HepG2 (cell line): ENCODE data around the gene C1S. TPM values are rescaled to one million over a fixed set of nuclear protein-coding genes. Genes with fewer than 3 reads are reported as not detected.

Experiments
- ATAC-seq: fragments of 200-7000 bp; cut with Tn5 transposase; 3 replicates; pipeline ENCODE4 v1.9.1; 2020; ENCODE audit warnings: mild to moderate bottlenecking, moderate library complexity
- BruUV-seq: library from RNA; stranded (reverse); fragments of 400-500 nt; replicated peaks from 2 replicates; lab custom pipeline; 2021; lab: Mats Ljungman, UMichigan
- CTCF ChIA-PET: fragments of 300-600 bp; formaldehyde crosslinking; extraction: SDS; loops from one replicate; lab custom pipeline; 2021; ENCODE audit warnings: low total read pairs, inconsistent platforms, low intra/inter-chr PET ratio; lab: Yijun Ruan, JAX
- POLR2A ChIA-PET: fragments of 350-600 bp; sonication (Branson Sonifier 250); formaldehyde crosslinking; loops from one replicate; lab custom pipeline; 2020; ENCODE audit warnings: antibody characterized with exemption, inconsistent platforms; lab: Yijun Ruan, JAX
- DNase-seq: peaks from one replicate; pipeline ENCODE4 v3.0.0-alpha.2; 2015; ENCODE audit warnings: low spot score
- FAIRE-seq: peaks from 3 replicates; lab custom pipeline; 2011; peaks lifted over from hg19 to GRCh38; lab: Jason Lieb, UNC
- H2AFZ ChIP-seq: one replicate; pipeline ENCODE4 v1.6.1; 2011; ENCODE audit warnings: low read length, inconsistent platforms
- H3K27ac ChIP-seq: fragments of 300-600 bp; 3 replicates; pipeline ENCODE4 v1.8.0; 2011; ENCODE audit warnings: mixed run types, mild to moderate bottlenecking, mixed read lengths, low read length, inconsistent platforms; ENCODE audit not compliant: insufficient read depth; ENCODE audit errors: extremely low read length
- H3K27me3 ChIP-seq, 2 experiments: fragments of 200-600 bp in 1 of 2; 2 replicates in 1 of 2; 3 replicates in 1 of 2; pipeline versions ENCODE4 v1.6.0 to v1.8.0; 2011; ENCODE audit warnings: low read length in 2 of 2, mild to moderate bottlenecking in 2 of 2, moderate library complexity in 2 of 2, inconsistent platforms in 1 of 2; ENCODE audit not compliant: insufficient read depth in 2 of 2, control insufficient read depth in 1 of 2
- H3K36me3 ChIP-seq, 2 experiments: fragments of 200-600 bp in 1 of 2; replicated peaks in 1 of 2; 2 replicates in 1 of 2; 3 replicates in 1 of 2; pipeline versions ENCODE4 v1.5.1 to v1.8.0; 2011; ENCODE audit warnings: low read length in 2 of 2, inconsistent platforms in 1 of 2; ENCODE audit not compliant: insufficient read depth in 2 of 2, control insufficient read depth in 1 of 2
- H3K4me1 ChIP-seq: 2 replicates; pipeline ENCODE4 v1.5.1; 2012; ENCODE audit warnings: low read length, inconsistent platforms; ENCODE audit not compliant: insufficient read depth
- H3K4me2 ChIP-seq: 2 replicates; pipeline ENCODE4 v1.6.0; 2011; ENCODE audit warnings: low read depth, low read length, inconsistent platforms
- H3K4me3 ChIP-seq, 3 experiments: fragments of 200-600 bp in 1 of 3; sonication (generic), shearing (Covaris generic) in 1 of 3; replicated peaks in 1 of 3; 2 replicates each; pipeline ENCODE4 v1.5.1; 2011 to 2016; ENCODE audit warnings: low read length in 3 of 3, inconsistent platforms in 2 of 3, low read depth in 2 of 3, mild to moderate bottlenecking in 2 of 3, control low read depth in 1 of 3, mixed read lengths in 1 of 3; ENCODE audit not compliant: insufficient read depth in 1 of 3
- H3K79me2 ChIP-seq: one replicate; pipeline ENCODE4 v1.6.1; 2011; ENCODE audit warnings: low read length, inconsistent platforms; ENCODE audit not compliant: insufficient read depth
- H3K9ac ChIP-seq: 2 replicates; pipeline ENCODE4 v1.6.0; 2011; ENCODE audit warnings: mild to moderate bottlenecking, low read depth, low read length, inconsistent platforms; ENCODE audit not compliant: insufficient read depth
- H3K9me3 ChIP-seq: 2 replicates; pipeline ENCODE4 v1.5.1; 2012; ENCODE audit warnings: mild to moderate bottlenecking, low read length
- H4K20me1 ChIP-seq: 2 replicates; pipeline ENCODE4 v1.6.0; 2011; ENCODE audit warnings: inconsistent platforms, mild to moderate bottlenecking, low read length, moderate library complexity; ENCODE audit not compliant: insufficient read depth
- NR2F2 ChIP-seq: IDR thresholded peaks from 2 replicates; pipeline ENCODE4 v1.6.1; 2012; ENCODE audit warnings: low read depth, inconsistent platforms, borderline replicate concordance
- ZNF407 ChIP-seq: sonication (generic); formaldehyde crosslinking; IDR thresholded peaks from one replicate; pipeline ENCODE4 v1.5.1; 2020; ENCODE audit warnings: mild to moderate bottlenecking, missing genetic modification reagents; ENCODE audit errors: not compliant biosample characterization
- ZNF75D ChIP-seq: sonication (generic); formaldehyde crosslinking; IDR thresholded peaks from 2 replicates; pipeline ENCODE4 v1.8.1; 2023; ENCODE audit warnings: missing genetic modification reagents, mild to moderate bottlenecking, borderline replicate concordance
- WGBS: methylation state at CpG from one replicate; pipeline ENCODE4 v1.1.6; 2017; ENCODE audit warnings: low lambda C conversion rate; 5-methylcytosine and 5-hydroxymethylcytosine counted together
- in situ Hi-C: cut with HindIII; loops from 2 replicates; pipeline ENCODE4 v1.10.0; 2017; ENCODE audit warnings: low pct_unique_long_range_greater_than_20kb; ENCODE audit not compliant: extremely low pct_ligation_motif_present
- intact Hi-C: fragments of 100-400 bp; cut with micrococcal nuclease; formaldehyde crosslinking; loops from one replicate; pipeline ENCODE4 v1.10.0; 2022; ENCODE audit not compliant: unreplicated experiment
- polyA plus RNA-seq, 8 experiments: library from polyadenylated mRNA; depleted of rRNA in 3 of 8; stranded (reverse) in 7 of 8; unstranded in 1 of 8; fragments of >200 nt; fragmentation: Illumina TruSeq in 4 of 8; extraction: Trizol in 4 of 8; gene quantifications; 2 replicates each; pipeline versions ENCODE4 v1.2.1 to v1.2.3, GENCODE V29; 2011 to 2016; ENCODE audit warnings: low read depth in 4 of 8, missing spikeins in 1 of 8, mixed read lengths in 1 of 8; ENCODE audit not compliant: insufficient read depth in 1 of 8
- total RNA-seq, 5 experiments: library from RNA; depleted of rRNA; stranded (reverse); fragments of >200 nt; fragmentation: Illumina TruSeq; extraction: Trizol; gene quantifications; 2 replicates each; pipeline ENCODE4 v1.2.3, GENCODE V29; 2016; ENCODE audit warnings: low read depth in 1 of 5

The C1S gene
- total and polyA plus RNA-seq, 2 of the 13 experiments (the other 11 are each of a cell fraction or from before 2014, with no cell fraction given): 14.5 to 18.2 TPM

GRCh38 chr12:7069386-7069785 is 8.9 kb downstream of the C1S start:
- no peaks in the 10 kb centered on the region for H3K9me3 ChIP-seq
- no peak for DNase-seq
- H3K79me2 ChIP-seq: no peaks in the 10 kb centered on the region
- FAIRE-seq: no peak
- no peak overlapping the region for H3K4me2 ChIP-seq
- no TSS peak for BruUV-seq
- in situ Hi-C loops: loop anchor here (10.0 kb wide), 1 partner anchor 45 kb away; no protein-coding TSS in a partner anchor
- 85% methylated on average over 6 of the region's 6 CpGs for WGBS
- no peaks in the 10 kb centered on the region for H3K36me3 ChIP-seq
- POLR2A ChIA-PET: interaction anchor here (1.4 kb wide), 1 partner anchor 39 kb away, joined by 4 read pairs; no protein-coding TSS in a partner anchor
- CTCF ChIA-PET: no interaction called here
- intact Hi-C loops: no loop called here
- no peak for TF ChIP-seq NR2F2
- no peak for TF ChIP-seq ZNF75D
- no peak for TF ChIP-seq ZNF407 (CRISPR knock-in tag)
- TF ChIP-seq, all 625 proteins: peak for 0
- Histone ChIP-seq H3K9ac (no peak overlapping the region), H3K4me3 (no peak overlapping the region), H3K27ac (no peak overlapping the region), H2AFZ (no peak overlapping the region), H3K27me3 (no peaks in the 10 kb centered on the region), H3K4me1 (peaks cover 18% of the 10 kb centered on the region), H4K20me1 (no peaks in the 10 kb centered on the region)
- ATAC-seq: no peak
